IMR-90 (cell line): ENCODE data around the gene C1QTNF8.

Source experiments
- BHLHE40 ChIP-seq: fragments of 150-350 bp; IDR thresholded peaks from 2 replicates; pipeline ENCODE4 v1.6.1; 2016; ENCODE audit warnings: mild to moderate bottlenecking, low read depth, low read length
- CEBPB ChIP-seq: IDR thresholded peaks from 2 replicates; pipeline ENCODE4 v1.6.1; 2012; ENCODE audit warnings: low read depth, low read length, improper control_type of control experiment
- CHD1 ChIP-seq: IDR thresholded peaks from 2 replicates; pipeline ENCODE4 v1.6.1; 2012; ENCODE audit warnings: low read depth, low read length, improper control_type of control experiment
- CTCF ChIP-seq: conservative IDR thresholded peaks from 2 replicates; pipeline ENCODE4 v1.5.1; 2012; ENCODE audit warnings: mild to moderate bottlenecking, low read depth, low read length, improper control_type of control experiment
- ELK1 ChIP-seq: fragments of 150-350 bp; IDR thresholded peaks from 2 replicates; pipeline ENCODE4 v1.6.1; 2016; ENCODE audit warnings: low read depth, mild to moderate bottlenecking, low read length, moderate library complexity, borderline replicate concordance
- MAFK ChIP-seq: IDR thresholded peaks from 2 replicates; pipeline ENCODE4 v1.6.1; 2012; ENCODE audit warnings: low read depth, low read length, improper control_type of control experiment
- MAZ ChIP-seq: IDR thresholded peaks from 2 replicates; pipeline ENCODE4 v1.6.1; 2012; ENCODE audit warnings: low read depth, mild to moderate bottlenecking, low read length, improper control_type of control experiment, moderate library complexity, borderline replicate concordance
- MXI1 ChIP-seq: IDR thresholded peaks from 2 replicates; pipeline ENCODE4 v1.6.1; 2012; ENCODE audit warnings: low read depth, mild to moderate bottlenecking, low read length, moderate library complexity, borderline replicate concordance
- NFE2L2 ChIP-seq: fragments of 150-350 bp; IDR thresholded peaks from 2 replicates; pipeline ENCODE4 v1.6.1; 2016; ENCODE audit warnings: low read depth, mild to moderate bottlenecking, low read length
- POLR2A ChIP-seq: IDR thresholded peaks from 2 replicates; pipeline ENCODE4 v1.6.1; 2012; ENCODE audit warnings: mild to moderate bottlenecking, low read depth, low read length
- RAD21 ChIP-seq: IDR thresholded peaks from 2 replicates; pipeline ENCODE4 v1.6.1; 2012; ENCODE audit warnings: low read length, improper control_type of control experiment
- RCOR1 ChIP-seq: IDR thresholded peaks from 2 replicates; pipeline ENCODE4 v1.6.1; 2012; ENCODE audit warnings: mild to moderate bottlenecking, low read length, improper control_type of control experiment; ENCODE audit not compliant: insufficient replicate concordance
- RFX5 ChIP-seq: IDR thresholded peaks from 2 replicates; pipeline ENCODE4 v1.8.0; 2012; ENCODE audit warnings: low read depth, mild to moderate bottlenecking, low read length, moderate library complexity
- SMC3 ChIP-seq: fragments of 150-350 bp; IDR thresholded peaks from 2 replicates; pipeline ENCODE4 v1.6.1; 2016; ENCODE audit warnings: low read depth, mild to moderate bottlenecking, antibody characterized with exemption, low read length, moderate library complexity

GRCh38 chr16:1096169-1097082 lies at the start of gene C1QTNF8:
- TF ChIP-seq CTCF, result no peak
- no peak for TF ChIP-seq MAZ
- no peak for TF ChIP-seq RFX5
- no peak for TF ChIP-seq CHD1
- TF ChIP-seq RCOR1, result no peak
- no peak for TF ChIP-seq POLR2A
- TF ChIP-seq RAD21, result no peak
- TF ChIP-seq SMC3, result no peak
- TF ChIP-seq MXI1, result no peak
- TF ChIP-seq ELK1, result no peak
- TF ChIP-seq NFE2L2, result no peak
- TF ChIP-seq MAFK, result no peak
- no peak for TF ChIP-seq BHLHE40
- no peak for TF ChIP-seq CEBPB
